ENCODE results near the gene ANTKMT. TPM values are rescaled to one million over a fixed set of nuclear protein-coding genes. Genes with fewer than 3 reads are reported as not detected.
A peak's percentile ranks its signal among the peaks of the same experiment; 100 is the strongest.

Gene ANTKMT
- total RNA-seq, 2 donors from 2014 or later = 36.5 to 37.5 TPM

DNA sequence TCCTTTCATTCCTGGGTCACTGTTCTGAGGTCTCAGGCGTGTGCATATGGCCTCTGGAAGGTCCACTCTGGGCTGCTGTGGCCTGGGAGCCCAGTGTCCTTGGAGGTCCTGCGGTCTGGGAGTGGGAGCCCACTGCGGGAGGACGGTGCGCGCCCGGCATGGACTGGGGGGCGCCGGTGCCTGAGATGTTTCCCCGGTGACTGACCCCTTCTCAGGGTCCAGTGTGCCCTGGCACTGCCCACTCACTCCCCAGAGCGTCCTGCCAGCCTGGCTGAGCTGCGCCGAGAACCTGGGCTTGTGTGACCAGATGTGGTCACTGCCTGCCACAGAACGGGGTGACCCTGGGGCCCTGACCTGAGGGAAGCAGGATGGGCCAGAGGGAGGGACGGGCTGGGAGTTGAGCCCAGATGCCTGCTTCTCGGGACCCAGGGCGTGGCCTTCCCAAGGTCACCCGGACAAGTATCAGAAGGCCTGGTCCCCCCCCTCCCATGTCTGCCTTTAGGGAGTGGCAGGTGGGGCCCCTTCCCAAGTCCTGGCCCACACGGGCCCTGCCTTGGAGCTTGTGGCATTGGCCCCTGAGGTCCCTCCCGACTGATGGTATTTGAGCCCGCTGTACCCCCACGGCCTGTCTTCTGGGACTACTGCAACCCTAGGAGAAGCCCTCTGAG lies 46.6 kb upstream of the ANTKMT start:
- Histone ChIP-seq H3K27me3 (no peaks in the 10 kb centered on the region), H3K27ac (peak overlapping the region; percentile 23 to 47), H3K36me3 (peaks cover 44% of the 10 kb centered on the region), H3K4me3 (no peak overlapping the region), H3K4me1 (peaks cover 0 to 31% of the 10 kb centered on the region in 2 donors), H3K9me3 (no peaks in the 10 kb centered on the region)
- TF ChIP-seq, protein P1, sequence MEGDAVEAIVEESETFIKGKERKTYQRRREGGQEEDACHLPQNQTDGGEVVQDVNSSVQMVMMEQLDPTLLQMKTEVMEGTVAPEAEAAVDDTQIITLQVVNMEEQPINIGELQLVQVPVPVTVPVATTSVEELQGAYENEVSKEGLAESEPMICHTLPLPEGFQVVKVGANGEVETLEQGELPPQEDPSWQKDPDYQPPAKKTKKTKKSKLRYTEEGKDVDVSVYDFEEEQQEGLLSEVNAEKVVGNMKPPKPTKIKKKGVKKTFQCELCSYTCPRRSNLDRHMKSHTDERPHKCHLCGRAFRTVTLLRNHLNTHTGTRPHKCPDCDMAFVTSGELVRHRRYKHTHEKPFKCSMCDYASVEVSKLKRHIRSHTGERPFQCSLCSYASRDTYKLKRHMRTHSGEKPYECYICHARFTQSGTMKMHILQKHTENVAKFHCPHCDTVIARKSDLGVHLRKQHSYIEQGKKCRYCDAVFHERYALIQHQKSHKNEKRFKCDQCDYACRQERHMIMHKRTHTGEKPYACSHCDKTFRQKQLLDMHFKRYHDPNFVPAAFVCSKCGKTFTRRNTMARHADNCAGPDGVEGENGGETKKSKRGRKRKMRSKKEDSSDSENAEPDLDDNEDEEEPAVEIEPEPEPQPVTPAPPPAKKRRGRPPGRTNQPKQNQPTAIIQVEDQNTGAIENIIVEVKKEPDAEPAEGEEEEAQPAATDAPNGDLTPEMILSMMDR (IDR thresholded peaks at IDR 0.05) = no peak
- DNase-seq (ENCODE audit: low spot score) = no peak

DNA sequence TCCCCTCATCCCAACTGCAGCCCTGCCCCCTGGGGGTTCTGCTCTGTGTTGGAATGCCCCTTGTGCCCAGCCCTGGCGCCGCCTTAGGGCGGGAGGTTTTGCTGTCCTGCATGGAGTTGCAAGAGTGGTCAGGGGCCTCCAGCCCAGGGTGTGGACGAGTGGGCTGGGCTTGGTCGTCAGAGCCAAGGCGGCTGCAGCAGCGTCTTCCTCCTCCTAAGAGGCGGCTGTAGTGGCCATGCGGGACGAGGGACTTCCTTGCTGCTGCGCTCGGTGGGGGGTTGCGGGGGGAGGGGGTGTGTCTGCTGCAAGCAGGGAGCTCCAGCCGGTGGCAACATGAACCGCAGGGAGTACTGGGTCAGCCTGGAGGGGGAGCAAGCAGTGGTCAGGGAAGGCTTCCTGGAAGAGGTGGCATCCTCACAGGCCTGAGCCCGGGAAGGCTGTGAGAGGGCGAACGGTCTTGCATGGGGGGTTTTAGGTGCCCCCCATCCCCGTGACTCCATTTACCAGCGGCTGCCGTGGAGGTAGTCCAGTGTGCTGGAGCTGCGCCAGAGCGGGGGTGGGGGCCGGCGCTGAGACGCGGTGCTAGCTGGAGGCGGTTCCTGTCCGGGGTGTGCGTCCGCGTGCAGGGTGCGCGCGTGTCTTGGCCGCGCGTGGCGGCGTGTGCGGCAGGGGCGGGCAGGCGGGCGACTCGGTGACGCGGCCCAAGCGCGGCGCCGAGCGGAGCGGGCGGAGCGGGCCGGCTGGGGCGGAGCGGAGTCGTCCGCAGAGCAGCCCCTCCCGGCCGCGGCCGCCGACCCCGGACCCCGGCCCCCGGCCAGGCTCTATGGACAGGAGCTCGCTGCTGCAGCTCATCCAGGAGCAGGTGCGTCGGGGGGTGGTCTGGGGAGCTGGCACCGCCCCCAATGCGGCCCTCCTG lies 45.7 kb upstream of the ANTKMT start, which contains the start of gene RHBDL1:
Gene RHBDL1, plus strand, starts transcription at position 704 of the 916 bp plus-strand sequence. Its CDS starts 120 bp downstream, at position 824.
- no peaks in the 10 kb centered on the region for H3K27me3 ChIP-seq
- H3K27ac ChIP-seq = peak within 1 kb of the TSS; percentile 23 to 53
- H3K4me3 ChIP-seq = peak within 1 kb of the TSS; percentile 32 to 50
- no peaks in the 10 kb centered on the region for H3K9me3 ChIP-seq
- TF ChIP-seq, protein P1 (IDR thresholded peaks at IDR 0.05) = no peak
- peaks cover 0 to 31% of the 10 kb centered on the region in 2 donors for H3K4me1 ChIP-seq
- H3K36me3 ChIP-seq = peaks cover 35% of the 10 kb centered on the region
- DNase-seq (ENCODE audit: low spot score) = no peak

DNA sequence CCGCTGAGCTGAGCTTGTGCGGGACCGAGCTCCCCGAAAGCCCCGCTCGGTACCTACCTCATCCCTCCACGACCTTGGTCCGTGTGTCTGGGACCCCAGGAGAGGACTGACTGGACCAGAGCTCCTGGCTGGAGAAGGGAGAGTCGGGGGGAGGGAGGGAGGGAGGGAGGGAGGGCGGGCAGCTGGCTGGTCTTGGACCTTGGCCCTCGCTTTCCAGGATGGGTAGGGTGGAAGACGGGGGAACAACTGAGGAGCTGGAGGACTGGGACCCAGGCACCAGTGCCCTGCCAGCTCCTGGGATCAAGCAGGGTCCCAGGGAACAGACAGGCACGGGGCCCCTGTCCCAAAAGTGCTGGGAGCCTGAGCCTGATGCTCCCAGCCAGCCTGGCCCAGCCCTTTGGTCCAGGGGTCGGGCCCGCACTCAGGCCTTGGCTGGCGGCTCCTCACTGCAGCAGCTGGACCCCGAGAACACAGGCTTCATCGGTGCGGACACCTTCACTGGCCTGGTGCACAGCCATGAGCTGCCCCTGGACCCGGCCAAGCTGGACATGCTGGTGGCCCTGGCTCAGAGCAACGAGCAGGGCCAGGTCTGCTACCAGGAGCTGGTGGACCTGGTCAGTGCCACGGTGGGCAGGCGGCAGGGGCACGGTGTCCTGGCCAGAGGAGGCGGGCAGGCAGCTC lies 44.9 kb upstream of the ANTKMT start:
- no peaks in the 10 kb centered on the region for H3K9me3 ChIP-seq
- H3K27me3 ChIP-seq = no peaks in the 10 kb centered on the region
- H3K4me3 ChIP-seq = peak overlapping the region; percentile 32 to 50
- H3K27ac ChIP-seq = peak overlapping the region in 1 of 2 donors; percentile 53
- peaks cover 0 to 35% of the 10 kb centered on the region in 2 donors for H3K4me1 ChIP-seq
- DNase-seq (ENCODE audit: low spot score) = no peak
- H3K36me3 ChIP-seq = peaks cover 27% of the 10 kb centered on the region
- TF ChIP-seq, protein P1 (IDR thresholded peaks at IDR 0.05) = no peak

DNA sequence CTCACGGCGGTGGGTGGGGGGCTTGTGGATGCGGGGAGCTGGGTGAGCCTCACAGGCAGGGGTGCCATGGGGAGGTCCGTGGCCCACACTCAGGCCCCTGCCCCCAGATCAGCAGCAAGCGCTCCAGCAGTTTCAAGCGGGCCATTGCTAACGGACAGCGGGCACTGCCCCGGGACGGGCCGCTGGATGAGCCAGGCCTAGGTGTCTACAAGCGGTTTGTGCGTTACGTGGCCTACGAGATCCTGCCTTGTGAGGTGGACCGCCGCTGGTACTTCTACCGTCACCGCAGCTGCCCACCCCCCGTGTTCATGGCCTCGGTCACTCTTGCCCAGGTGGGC lies 44.4 kb upstream of the ANTKMT start:
- no peaks in the 10 kb centered on the region for H3K9me3 ChIP-seq
- H3K36me3 ChIP-seq = peaks cover 25% of the 10 kb centered on the region
- no peak overlapping the region for H3K27ac ChIP-seq
- TF ChIP-seq, protein P1 (IDR thresholded peaks at IDR 0.05) = no peak
- DNase-seq (ENCODE audit: low spot score) = no peak
- H3K4me1 ChIP-seq = peaks cover 0 to 40% of the 10 kb centered on the region in 2 donors
- H3K27me3 ChIP-seq = no peaks in the 10 kb centered on the region
- no peak overlapping the region for H3K4me3 ChIP-seq

DNA sequence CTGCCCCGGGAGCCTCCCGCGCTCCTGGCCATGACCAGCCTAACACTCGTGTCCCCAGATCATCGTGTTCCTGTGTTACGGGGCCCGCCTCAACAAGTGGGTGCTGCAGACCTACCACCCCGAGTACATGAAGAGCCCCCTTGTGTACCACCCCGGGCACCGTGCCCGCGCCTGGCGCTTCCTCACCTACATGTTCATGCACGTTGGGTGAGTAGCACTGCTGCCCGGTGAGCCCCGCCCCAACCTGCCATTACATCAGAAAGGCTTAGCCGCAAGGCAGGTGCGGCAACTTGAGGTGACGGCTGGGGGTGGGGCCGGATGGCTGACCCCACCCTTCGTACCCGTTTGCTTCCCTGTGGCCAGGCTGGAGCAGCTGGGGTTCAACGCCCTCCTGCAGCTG lies 44.0 kb upstream of the ANTKMT start:
- TF ChIP-seq, protein P1 (IDR thresholded peaks at IDR 0.05) = no peak
- Histone ChIP-seq H3K4me1 (peaks cover 0 to 44% of the 10 kb centered on the region in 2 donors), H3K4me3 (no peak overlapping the region), H3K27me3 (no peaks in the 10 kb centered on the region), H3K9me3 (no peaks in the 10 kb centered on the region), H3K36me3 (peaks cover 25% of the 10 kb centered on the region), H3K27ac (no peak overlapping the region)
- DNase-seq (ENCODE audit: low spot score) = no peak

Measured in right atrium auricular region (tissue), 2 donors.